GM12878 (cell line): Measurements from ENCODE around the gene NHLRC3. TPM values are rescaled to one million over a fixed set of nuclear protein-coding genes. Genes with fewer than 3 reads are reported as not detected.

Source experiments
- ATAC-seq: fragments of 200-7000 bp; cut with Tn5 transposase; 3 replicates; pipeline ENCODE4 v1.9.1; 2020; ENCODE audit warnings: mild to moderate bottlenecking, moderate library complexity
- BruUV-seq: library from RNA; stranded (reverse); fragments of 400-500 nt; replicated peaks from 2 replicates; lab custom pipeline; 2021; lab: Mats Ljungman, UMichigan
- CTCF ChIA-PET: fragments of 300-600 bp; sonication (Branson Sonifier 250); formaldehyde crosslinking; extraction: SDS; loops from one replicate; lab custom pipeline; 2021; ENCODE audit warnings: inconsistent platforms; lab: Yijun Ruan, JAX
- POLR2A ChIA-PET: fragments of 350-600 bp; formaldehyde crosslinking; extraction: SDS; loops from one replicate; lab custom pipeline; 2021; ENCODE audit warnings: inconsistent platforms; lab: Charles Lee
- RAD21 ChIA-PET: fragments of 300-600 bp; sonication (Branson Sonifier 250); formaldehyde crosslinking; loops from one replicate; lab custom pipeline; 2023; ENCODE audit warnings: antibody characterized with exemption; ENCODE audit not compliant: unreplicated experiment; lab: Charles Lee
- SMC1A ChIA-PET: fragments of 300-600 bp; sonication (Branson Sonifier 250); formaldehyde crosslinking; loops from one replicate; lab custom pipeline; 2023; ENCODE audit not compliant: unreplicated experiment, uncharacterized antibody; lab: Charles Lee
- DNase-seq: peaks from one replicate; pipeline ENCODE4 v3.0.0-alpha.2; 2011; ENCODE audit warnings: low read depth, low spot score
- FAIRE-seq: peaks from 3 replicates; lab custom pipeline; 2011; peaks lifted over from hg19 to GRCh38; lab: Jason Lieb, UNC
- H2AFZ ChIP-seq: 2 replicates; pipeline ENCODE4 v1.6.0; 2011; ENCODE audit warnings: low read depth, low read length, control low read depth; ENCODE audit not compliant: control insufficient read depth
- H3K27ac ChIP-seq: 2 replicates; pipeline ENCODE4 v1.5.1; 2011; ENCODE audit warnings: control low read depth; ENCODE audit not compliant: control insufficient read depth, insufficient read depth
- H3K27me3 ChIP-seq, 2 experiments: replicated peaks in 1 of 2; 2 replicates each; pipeline versions ENCODE4 v1.6.0 to v1.6.1; 2011; ENCODE audit warnings: low read length in 1 of 2; ENCODE audit not compliant: control insufficient read depth in 2 of 2, insufficient read depth in 2 of 2
- H3K36me3 ChIP-seq, 2 experiments: 2 replicates each; pipeline ENCODE4 v1.5.1; 2011; ENCODE audit warnings: low read length in 1 of 2; ENCODE audit not compliant: control insufficient read depth in 2 of 2, insufficient read depth in 2 of 2
- H3K4me1 ChIP-seq: 2 replicates; pipeline ENCODE4 v1.6.1; 2011; ENCODE audit warnings: mild to moderate bottlenecking, low read length, moderate library complexity, mixed read lengths; ENCODE audit not compliant: control insufficient read depth, insufficient read depth
- H3K4me2 ChIP-seq: 2 replicates; pipeline ENCODE4 v1.6.0; 2011; ENCODE audit warnings: control low read depth; ENCODE audit not compliant: control insufficient read depth, insufficient read depth
- H3K4me3 ChIP-seq: fragments of 200-600 bp; sonication (generic); 2 replicates; pipeline ENCODE4 v1.5.1; 2016
- H3K79me2 ChIP-seq: 2 replicates; pipeline ENCODE4 v1.6.0; 2011; ENCODE audit warnings: low read length; ENCODE audit not compliant: control insufficient read depth, insufficient read depth
- H3K9ac ChIP-seq: 2 replicates; pipeline ENCODE4 v1.8.0; 2011; ENCODE audit warnings: low read length, control low read depth, mixed read lengths; ENCODE audit not compliant: control insufficient read depth, insufficient read depth
- H3K9me3 ChIP-seq: replicated peaks from 3 replicates; pipeline ENCODE4 v1.5.1; 2011; ENCODE audit warnings: mild to moderate bottlenecking, low read length; ENCODE audit not compliant: control insufficient read depth, insufficient read depth
- H4K20me1 ChIP-seq: 2 replicates; pipeline ENCODE4 v1.6.0; 2011; ENCODE audit not compliant: control insufficient read depth, insufficient read depth
- CREM ChIP-seq: IDR thresholded peaks from 2 replicates; pipeline ENCODE4 v1.6.1; 2014; ENCODE audit warnings: antibody characterized with exemption, low read depth
- DPF2 ChIP-seq: fragments of 450-650 bp; IDR thresholded peaks from 2 replicates; pipeline ENCODE4 v1.6.1; 2017; ENCODE audit warnings: mild to moderate bottlenecking
- EGR1 ChIP-seq, 2 experiments: IDR thresholded peaks; 1 replicate in 1 of 2; 2 replicates in 1 of 2; pipeline ENCODE4 v1.6.1; 2011 to 2012; ENCODE audit warnings: low read depth in 2 of 2, low read length in 2 of 2, borderline replicate concordance in 1 of 2, mild to moderate bottlenecking in 1 of 2, moderate library complexity in 1 of 2
- FOXM1 ChIP-seq: IDR thresholded peaks from 2 replicates; pipeline ENCODE4 v1.6.1; 2012; ENCODE audit warnings: low read depth, mild to moderate bottlenecking, inconsistent platforms, low read length, moderate library complexity
- IKZF2 ChIP-seq, 2 experiments: fragments of 450-650 bp; IDR thresholded peaks; 2 replicates each; pipeline ENCODE4 v1.6.1; 2017; ENCODE audit warnings: mild to moderate bottlenecking in 2 of 2, moderate library complexity in 2 of 2
- JUNB ChIP-seq: IDR thresholded peaks from 2 replicates; pipeline ENCODE4 v1.6.1; 2016; ENCODE audit warnings: antibody characterized with exemption, mild to moderate bottlenecking
- MEF2A ChIP-seq: IDR thresholded peaks from 2 replicates; pipeline ENCODE4 v1.6.1; 2011; ENCODE audit warnings: low read depth, mild to moderate bottlenecking, low read length, moderate library complexity; ENCODE audit not compliant: insufficient read depth
- MEF2B ChIP-seq: fragments of 450-650 bp; IDR thresholded peaks from 2 replicates; pipeline ENCODE4 v1.6.1; 2018; ENCODE audit warnings: mild to moderate bottlenecking, moderate library complexity; ENCODE audit not compliant: partially characterized antibody, poor library complexity, severe bottlenecking
- MTA2 ChIP-seq: fragments of 450-650 bp; IDR thresholded peaks from 2 replicates; pipeline ENCODE4 v1.6.1; 2016; ENCODE audit warnings: low read depth, mild to moderate bottlenecking, moderate library complexity
- NFIC ChIP-seq: IDR thresholded peaks from 2 replicates; pipeline ENCODE4 v1.6.1; 2012; ENCODE audit warnings: low read depth, mild to moderate bottlenecking, inconsistent platforms, low read length, moderate library complexity
- POLR2AphosphoS5 ChIP-seq: IDR thresholded peaks from 2 replicates; pipeline ENCODE4 v1.6.1; 2011; ENCODE audit warnings: mild to moderate bottlenecking, low read length, inconsistent platforms
- RUNX3 ChIP-seq: IDR thresholded peaks from 2 replicates; pipeline ENCODE4 v1.6.1; 2012; ENCODE audit warnings: low read length, inconsistent platforms
- TARDBP ChIP-seq: IDR thresholded peaks from 2 replicates; pipeline ENCODE4 v1.6.1; 2016; ENCODE audit warnings: borderline replicate concordance
- WGBS: methylation state at CpG from one replicate; pipeline ENCODE4 v1.1.6; 2016; ENCODE audit warnings: low lambda C conversion rate; ENCODE audit not compliant: insufficient replicate concordance, insufficient coverage; ENCODE audit errors: missing lambda C conversion rate; 5-methylcytosine and 5-hydroxymethylcytosine counted together
- in situ Hi-C: fragments of 300-500 bp; cut with MboI; formaldehyde crosslinking; loops from 9 replicates; pipeline ENCODE4 v1.14.3; 2018; ENCODE audit warnings: mixed read lengths
- intact Hi-C: fragments of 100-400 bp; cut with micrococcal nuclease; formaldehyde crosslinking; loops from one replicate; pipeline ENCODE4 v1.14.2; 2022; ENCODE audit not compliant: unreplicated experiment
- polyA plus RNA-seq, 11 experiments: library from polyadenylated mRNA; depleted of rRNA in 4 of 11; unstranded in 6 of 11; stranded (reverse) in 5 of 11; fragments of >200 nt; fragmentation: Nextera tagmentation in 4 of 11; fragmentation: Illumina TruSeq in 1 of 11; extraction: Ambion mirVana in 4 of 11; extraction: Trizol in 1 of 11; gene quantifications; 1 replicate in 1 of 11; 2 replicates in 10 of 11; pipeline versions ENCODE4 v1.2.1 to v1.2.3, GENCODE V29; 2011 to 2016; ENCODE audit warnings: inconsistent platforms in 2 of 11, missing spikeins in 2 of 11, low read depth in 1 of 11
- total RNA-seq, 4 experiments: library from RNA; depleted of rRNA in 3 of 4; stranded (reverse); fragments of >200 nt in 3 of 4; fragmentation: Illumina TruSeq in 1 of 4; extraction: Trizol in 1 of 4; gene quantifications; 2 replicates each; pipeline versions ENCODE4 v1.2.1 to v1.2.3, GENCODE V29; 2013 to 2021

The NHLRC3 gene
- total and polyA plus RNA-seq, 10 of the 15 experiments (the other 5 are each of a cell fraction or from before 2014, with no cell fraction given) = 8.3 to 38.0 (median 18.9) TPM

- no peaks in the 10 kb centered on the region for H3K27me3 ChIP-seq
- no peak overlapping the region for H3K4me2 ChIP-seq
- no peak overlapping the region for H3K9ac ChIP-seq
- H4K20me1 ChIP-seq = no peaks in the 10 kb centered on the region
- in situ Hi-C loops = no loop called here
- ChIA-PET SMC1A (interaction anchor here (0.8 to 1.7 kb wide), 2 partner anchors 10 to 58 kb away, joined by 3 to 4 read pairs; no protein-coding TSS in a partner anchor), RAD21 (no interaction called here)
- peak; percentile 74 for ATAC-seq
- no TSS peak for BruUV-seq
- H3K4me3 ChIP-seq = no peak overlapping the region
- no peaks in the 10 kb centered on the region for H3K79me2 ChIP-seq
- no peak overlapping the region for H3K27ac ChIP-seq
- DNase-seq = no peak
- intact Hi-C loops = no loop called here
- H3K36me3 ChIP-seq = no peaks in the 10 kb centered on the region
- TF ChIP-seq NFIC (peak; percentile 81; the same call in 1 of the 2 replicates), FOXM1 (peak; percentile 80; the same call in 1 of the 2 replicates), MEF2A (0 out of 2 replicates have a peak, but pooled peaks have one; percentile 34), DPF2 (0 out of 2 replicates have a peak, but pooled peaks have one; percentile 21), POLR2AphosphoS5 (no peak), MEF2B (peak; percentile 20), TARDBP (no peak), JUNB (0 out of 2 replicates have a peak, but pooled peaks have one; percentile 11), IKZF2 (IDR thresholded peaks at IDR 0.05) (peak; percentile 27 to 34; a peak in 2 of 4 replicates), RUNX3 (peak; percentile 78), MTA2 (peak; percentile 33; the same call in 1 of the 2 replicates), EGR1 (IDR thresholded peaks at IDR 0.05; ENCODE audit: borderline replicate concordance in 1 of 2, low read depth in 2 of 2, low read length in 2 of 2) (no peak), CREM (peak; percentile 44; the same call in 1 of the 2 replicates)
- TF ChIP-seq, all 136 proteins: peak for 10
- ChIA-PET POLR2A (no interaction called here), CTCF (interaction anchor here (1.1 to 1.9 kb wide), 3 partner anchors 17 to 517 kb away, joined by 3 to 4 read pairs (median 4); no protein-coding TSS in a partner anchor)
- WGBS = 47% methylated on average over 2 of the region's 2 CpGs
- Histone ChIP-seq H2AFZ (no peak overlapping the region; the same call in none of the 2 replicates), H3K9me3 (no peaks in the 10 kb centered on the region), H3K4me1 (peaks cover 3% of the 10 kb centered on the region; the same call in 1 of the 2 replicates)
- FAIRE-seq = no peak
Measured at GRCh38 chr13:39095500-39095899, 57.2 kb downstream of the NHLRC3 start.
